ENCODE results near the gene EIF4EBP3. TPM values are rescaled to one million over a fixed set of nuclear protein-coding genes. Genes with fewer than 3 reads are reported as not detected.
A peak's percentile ranks its signal among the peaks of the same experiment; 100 is the strongest.

Gene EIF4EBP3
- total RNA-seq, 1 donor from 2014 or later: 1.2 TPM

DNA sequence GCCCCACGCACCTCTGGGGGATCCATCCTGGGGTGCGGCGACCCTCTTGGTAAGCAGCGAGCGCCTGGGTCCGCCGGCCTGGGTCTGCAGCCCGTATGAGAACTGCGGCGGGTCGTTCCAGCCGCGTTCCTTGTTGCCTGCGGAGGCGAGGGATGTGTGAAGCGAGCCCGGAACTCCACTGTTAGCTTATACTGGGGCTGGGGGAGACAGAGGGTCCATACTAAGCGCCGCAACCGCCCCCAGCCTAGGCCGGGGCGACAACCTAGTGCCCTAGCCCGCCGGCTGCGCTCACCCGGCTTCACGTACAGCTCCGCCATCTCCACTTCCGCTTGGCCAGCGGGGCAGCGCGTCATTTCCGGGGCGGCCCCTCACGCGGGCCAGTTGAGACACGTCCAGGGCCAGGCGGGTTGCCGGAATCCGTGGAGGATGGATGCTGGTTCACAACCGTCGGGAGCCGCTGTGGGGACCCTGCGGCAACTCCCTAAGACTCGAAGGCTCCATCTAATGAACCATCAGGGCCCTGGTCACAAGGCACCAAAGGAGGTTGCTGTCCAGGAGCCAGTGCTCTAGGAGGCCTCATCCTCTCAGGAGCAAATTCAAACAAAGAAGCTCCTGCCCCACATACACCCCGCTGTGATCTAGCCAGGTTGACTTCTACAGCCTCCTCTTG is 9.8 kb downstream of the EIF4EBP3 start, which contains the start of gene SRA1:
TSS of gene SRA1 (minus strand) at position 338 of the 670 bp plus-strand sequence. CDS start at position 317, 21 bp downstream.
- DNase-seq (ENCODE audit: low read depth in 2 of 2): peak; percentile 91

DNA sequence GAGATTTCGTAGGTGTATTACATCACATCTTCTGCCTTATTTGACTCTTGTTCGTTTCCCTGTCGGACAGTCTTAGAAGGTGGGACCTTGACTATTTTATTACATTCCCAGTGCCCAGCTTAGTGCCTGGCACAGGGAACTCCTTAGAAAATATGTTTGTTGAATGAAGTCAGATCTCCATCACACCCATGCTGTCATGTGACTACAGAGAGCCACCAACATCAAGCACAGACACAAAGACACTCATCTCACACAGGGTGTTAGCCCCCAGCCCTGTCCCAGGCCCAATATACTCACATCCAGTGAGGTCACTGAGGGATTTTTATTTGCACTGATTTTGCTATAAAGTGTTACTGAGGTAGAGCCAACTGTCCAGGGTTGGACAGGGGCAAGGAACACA is 10.5 kb downstream of the EIF4EBP3 start:
- DNase-seq (ENCODE audit: low read depth in 2 of 2): no peak

DNA sequence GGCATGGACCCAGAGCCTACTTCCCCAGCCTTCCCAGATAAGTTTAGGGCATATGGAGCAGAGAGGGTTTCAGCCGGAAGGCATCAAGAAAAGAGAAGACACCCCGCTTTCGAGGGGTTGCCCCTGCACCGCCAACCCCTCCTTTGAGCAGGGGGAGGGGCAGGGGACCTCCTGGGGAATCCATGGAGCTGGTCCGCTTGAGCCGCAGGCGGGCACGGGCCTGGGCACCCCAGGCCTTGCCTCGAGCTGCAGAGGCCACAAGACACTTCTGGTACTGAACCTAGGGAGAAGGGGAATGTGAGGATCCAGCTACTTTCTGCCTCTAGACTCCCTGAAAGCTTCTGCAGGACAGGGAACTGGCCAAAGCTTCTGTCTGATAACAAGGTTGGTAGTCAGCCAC is 11.1 kb downstream of the EIF4EBP3 start:
- DNase-seq (ENCODE audit: low read depth in 2 of 2): no peak

DNA sequence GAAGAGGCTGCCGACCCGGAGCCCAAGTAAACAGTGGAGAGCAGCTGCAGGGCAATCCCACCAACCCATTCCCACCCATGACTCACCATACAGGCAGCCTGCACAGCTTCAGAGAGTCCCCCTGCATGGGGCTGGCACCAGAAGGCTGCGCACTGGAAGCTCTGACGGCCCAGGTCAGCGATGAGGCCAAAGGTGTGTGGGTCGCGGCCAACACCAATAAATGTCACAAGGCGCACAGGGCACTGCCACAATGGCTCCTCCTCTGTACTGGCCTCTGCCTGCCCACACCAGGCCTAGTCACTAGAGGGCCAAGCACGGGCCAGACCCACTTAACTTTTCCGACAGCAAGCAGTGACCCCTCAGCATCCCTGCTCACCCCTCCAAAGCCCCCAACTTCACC is 12.8 kb downstream of the EIF4EBP3 start:
- no peak for DNase-seq (ENCODE audit: low read depth in 2 of 2)

- DNase-seq (ENCODE audit: low read depth in 2 of 2): no peak
These were observed 14.5 kb downstream of the EIF4EBP3 start for GRCh38 chr5:140561753-140562523.

GRCh38 chr5:140563596-140563995 is 16.1 kb downstream of the EIF4EBP3 start:
- DNase-seq (ENCODE audit: low read depth in 2 of 2): no peak

DNA sequence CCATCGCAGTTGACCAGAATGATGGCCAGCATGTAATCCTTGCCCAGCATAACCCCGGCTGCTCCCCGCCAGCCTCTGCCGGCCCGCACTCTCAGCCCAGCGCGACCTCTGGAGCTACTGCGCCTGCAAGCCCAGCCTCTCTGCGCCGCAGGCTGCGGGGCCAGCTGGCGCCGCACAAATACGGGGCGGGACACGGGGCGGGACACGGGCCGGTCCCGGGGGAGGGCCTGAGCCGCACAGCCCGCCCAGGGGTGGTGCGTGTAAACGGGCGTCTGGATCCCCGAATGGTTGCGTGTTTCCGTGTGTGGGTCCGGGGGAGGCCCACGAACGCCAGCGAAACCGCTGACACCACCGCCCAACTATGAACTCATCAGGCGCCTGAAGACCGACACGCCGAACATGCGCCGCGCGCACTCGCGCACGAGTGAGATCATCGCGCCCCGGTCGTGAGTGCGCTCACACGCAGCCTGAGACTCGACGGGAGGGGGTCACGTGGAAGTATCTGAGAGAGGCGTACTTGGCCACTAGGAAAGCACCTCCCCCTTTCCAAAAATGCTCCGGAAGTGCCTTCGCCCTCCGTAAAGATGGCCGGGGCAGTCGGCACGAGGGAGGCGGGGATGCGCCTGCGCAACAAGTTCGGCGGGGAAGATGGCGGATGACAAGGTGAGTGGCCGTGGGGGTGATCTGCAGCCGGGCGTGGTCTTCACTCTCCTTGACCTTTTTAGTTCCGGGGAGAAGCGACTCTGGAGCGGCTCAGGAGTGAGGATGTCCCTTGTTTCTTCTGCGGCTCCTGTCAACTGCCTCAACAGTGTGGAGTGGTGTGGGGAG is 16.9 kb downstream of the EIF4EBP3 start, which contains the start of the genes APBB3 and SLC35A4:
TSS of gene APBB3 (minus strand) at position 403 of the 828 bp plus-strand sequence. CDS start at position 50, 353 bp downstream.
TSS of gene SLC35A4 (plus strand) at position 633 of the 828 bp plus-strand sequence. CDS start 2,342 bp downstream, outside the sequence.
- peak; percentile 99 for DNase-seq (ENCODE audit: low read depth in 2 of 2)

DNA sequence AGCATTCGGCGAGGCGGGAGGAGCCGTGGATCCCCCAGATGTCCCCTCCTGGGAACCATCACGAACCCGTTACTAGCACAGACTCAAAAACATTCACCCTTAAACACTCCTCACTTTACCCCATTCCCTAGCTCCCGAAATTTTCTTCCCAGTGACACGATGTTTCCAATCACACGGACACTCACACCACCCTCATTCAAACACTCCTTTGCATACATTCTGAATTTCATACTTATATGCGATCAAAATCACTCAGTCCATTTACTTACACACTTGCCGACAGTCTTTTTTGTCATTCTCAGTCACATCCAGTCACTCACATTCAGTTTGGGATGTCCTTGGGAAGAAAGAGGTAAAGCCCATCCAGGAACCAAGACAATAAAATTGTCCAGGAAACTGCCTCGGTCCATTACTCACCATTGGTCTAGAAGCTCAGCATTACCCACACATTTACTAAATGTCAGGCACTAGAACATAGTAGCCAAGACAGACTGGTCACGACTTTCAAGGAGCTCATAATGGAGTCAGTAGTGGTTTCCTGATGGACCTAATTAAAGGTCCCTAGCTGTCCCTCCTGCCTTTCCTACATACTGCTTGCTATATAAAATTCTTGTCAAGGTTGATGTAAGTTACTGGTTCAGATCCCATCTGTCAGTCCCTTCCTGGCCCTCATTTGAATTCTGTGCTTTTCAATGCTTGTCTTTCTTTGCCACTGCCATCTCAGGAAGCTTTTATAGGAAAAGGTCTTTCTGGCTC is 17.7 kb downstream of the EIF4EBP3 start:
- DNase-seq (ENCODE audit: low read depth in 2 of 2): peak; percentile 37 to 61

DNA sequence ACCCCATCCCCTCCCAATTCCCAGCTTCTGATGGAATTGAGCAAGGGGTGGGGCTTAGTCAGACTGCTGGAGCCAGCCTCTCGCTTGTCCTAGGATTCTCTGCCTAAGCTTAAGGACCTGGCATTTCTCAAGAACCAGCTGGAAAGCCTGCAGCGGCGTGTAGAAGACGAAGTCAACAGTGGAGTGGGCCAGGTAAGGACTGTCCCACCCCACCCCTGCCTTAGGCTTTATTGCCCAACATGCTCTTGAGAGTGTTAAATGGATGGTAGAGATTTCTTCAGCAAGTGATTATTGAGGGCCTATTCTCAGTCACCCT is 18.3 kb downstream of the EIF4EBP3 start:
- no peak for DNase-seq (ENCODE audit: low read depth in 2 of 2)

DNA sequence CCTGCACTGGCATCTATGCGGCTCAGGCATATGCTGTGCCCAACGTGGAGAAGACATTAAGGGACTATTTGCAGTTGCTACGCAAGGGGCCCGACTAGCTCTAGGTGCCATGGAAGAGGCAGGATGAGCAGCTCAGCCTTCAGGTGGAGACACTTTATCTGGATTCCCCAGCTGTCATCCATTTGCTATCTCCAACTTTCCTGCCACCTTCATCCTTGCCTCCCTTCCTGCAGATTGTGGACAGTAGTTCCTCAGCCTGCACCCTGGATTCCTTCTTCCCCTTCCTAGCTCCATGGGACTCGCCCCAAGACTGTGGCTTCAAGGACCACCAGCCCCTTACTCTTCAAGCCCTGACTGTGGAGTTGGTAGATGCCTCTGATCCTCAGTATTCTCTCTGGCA is 19.2 kb downstream of the EIF4EBP3 start:
- DNase-seq (ENCODE audit: low read depth in 2 of 2): no peak

DNA sequence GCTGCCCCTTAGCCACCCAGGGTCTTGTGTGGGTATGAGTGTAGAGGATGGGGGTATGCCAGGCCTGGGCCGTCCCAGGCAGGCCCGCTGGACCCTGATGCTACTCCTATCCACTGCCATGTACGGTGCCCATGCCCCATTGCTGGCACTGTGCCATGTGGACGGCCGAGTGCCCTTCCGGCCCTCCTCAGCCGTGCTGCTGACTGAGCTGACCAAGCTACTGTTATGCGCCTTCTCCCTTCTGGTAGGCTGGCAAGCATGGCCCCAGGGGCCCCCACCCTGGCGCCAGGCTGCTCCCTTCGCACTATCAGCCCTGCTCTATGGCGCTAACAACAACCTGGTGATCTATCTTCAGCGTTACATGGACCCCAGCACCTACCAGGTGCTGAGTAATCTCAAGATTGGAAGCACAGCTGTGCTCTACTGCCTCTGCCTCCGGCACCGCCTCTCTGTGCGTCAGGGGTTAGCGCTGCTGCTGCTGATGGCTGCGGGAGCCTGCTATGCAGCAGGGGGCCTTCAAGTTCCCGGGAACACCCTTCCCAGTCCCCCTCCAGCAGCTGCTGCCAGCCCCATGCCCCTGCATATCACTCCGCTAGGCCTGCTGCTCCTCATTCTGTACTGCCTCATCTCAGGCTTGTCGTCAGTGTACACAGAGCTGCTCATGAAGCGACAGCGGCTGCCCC is 19.8 kb downstream of the EIF4EBP3 start:
- no peak for DNase-seq (ENCODE audit: low read depth in 2 of 2)

GRCh38 chr5:140567871-140568270 is 20.4 kb downstream of the EIF4EBP3 start:
- no peak for DNase-seq (ENCODE audit: low read depth in 2 of 2)

DNA sequence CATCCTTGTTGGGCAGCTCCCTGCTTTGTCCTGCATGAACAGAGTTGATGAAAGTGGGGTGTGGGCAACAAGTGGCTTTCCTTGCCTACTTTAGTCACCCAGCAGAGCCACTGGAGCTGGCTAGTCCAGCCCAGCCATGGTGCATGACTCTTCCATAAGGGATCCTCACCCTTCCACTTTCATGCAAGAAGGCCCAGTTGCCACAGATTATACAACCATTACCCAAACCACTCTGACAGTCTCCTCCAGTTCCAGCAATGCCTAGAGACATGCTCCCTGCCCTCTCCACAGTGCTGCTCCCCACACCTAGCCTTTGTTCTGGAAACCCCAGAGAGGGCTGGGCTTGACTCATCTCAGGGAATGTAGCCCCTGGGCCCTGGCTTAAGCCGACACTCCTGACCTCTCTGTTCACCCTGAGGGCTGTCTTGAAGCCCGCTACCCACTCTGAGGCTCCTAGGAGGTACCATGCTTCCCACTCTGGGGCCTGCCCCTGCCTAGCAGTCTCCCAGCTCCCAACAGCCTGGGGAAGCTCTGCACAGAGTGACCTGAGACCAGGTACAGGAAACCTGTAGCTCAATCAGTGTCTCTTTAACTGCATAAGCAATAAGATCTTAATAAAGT is 21.1 kb downstream of the EIF4EBP3 start:
- no peak for DNase-seq (ENCODE audit: low read depth in 2 of 2)

GRCh38 chr5:140569197-140569596 is 21.7 kb downstream of the EIF4EBP3 start:
- peak in 1 of 2 donors; percentile 63 for DNase-seq (ENCODE audit: low read depth in 2 of 2)

DNA sequence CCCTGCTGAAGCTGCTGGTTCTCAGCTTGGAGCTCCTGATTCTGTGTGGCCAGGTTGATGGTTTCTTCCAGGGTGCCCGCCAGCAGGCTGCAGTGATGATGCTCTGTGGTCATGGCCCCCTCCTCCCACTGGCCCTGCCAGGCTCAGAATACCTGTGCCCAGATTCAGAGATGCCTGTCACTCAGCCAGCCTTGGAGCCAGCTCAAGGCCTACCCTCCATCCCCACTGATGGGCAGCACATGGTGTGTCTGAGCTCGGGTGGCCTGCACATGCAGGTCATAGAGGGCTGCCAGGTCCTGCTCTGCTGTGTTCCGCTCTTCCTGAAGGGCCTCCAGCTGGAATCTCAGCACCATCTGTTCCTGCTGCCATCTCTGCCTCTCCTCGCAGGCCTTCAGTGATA is 22.6 kb downstream of the EIF4EBP3 start:
- DNase-seq (ENCODE audit: low read depth in 2 of 2): no peak

DNA sequence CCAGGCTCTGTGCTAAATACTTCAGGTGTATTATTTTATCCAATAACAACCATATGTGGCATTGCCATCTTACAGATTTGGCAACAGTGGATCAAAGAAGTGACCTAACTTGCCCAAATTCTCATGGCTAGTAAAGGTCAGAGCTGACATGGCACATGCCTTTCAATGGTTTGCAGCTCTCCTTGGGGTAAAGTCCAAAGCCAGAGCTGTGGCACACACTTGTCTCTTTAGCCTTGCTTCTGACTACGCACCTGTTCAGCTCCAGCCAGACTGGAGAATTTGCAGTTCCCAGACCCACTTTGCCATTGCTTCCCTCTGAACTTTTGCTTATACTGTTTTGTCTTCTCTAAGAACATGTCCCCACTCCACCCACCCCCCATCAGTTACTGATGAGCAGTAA is 23.0 kb downstream of the EIF4EBP3 start:
- no peak for DNase-seq (ENCODE audit: low read depth in 2 of 2)

- no peak for DNase-seq (ENCODE audit: low read depth in 2 of 2)
These were observed 23.6 kb downstream of the EIF4EBP3 start for GRCh38 chr5:140571105-140571504.

GRCh38 chr5:140573683-140574082 is 26.2 kb downstream of the EIF4EBP3 start:
- no peak for DNase-seq (ENCODE audit: low read depth in 2 of 2)

DNA sequence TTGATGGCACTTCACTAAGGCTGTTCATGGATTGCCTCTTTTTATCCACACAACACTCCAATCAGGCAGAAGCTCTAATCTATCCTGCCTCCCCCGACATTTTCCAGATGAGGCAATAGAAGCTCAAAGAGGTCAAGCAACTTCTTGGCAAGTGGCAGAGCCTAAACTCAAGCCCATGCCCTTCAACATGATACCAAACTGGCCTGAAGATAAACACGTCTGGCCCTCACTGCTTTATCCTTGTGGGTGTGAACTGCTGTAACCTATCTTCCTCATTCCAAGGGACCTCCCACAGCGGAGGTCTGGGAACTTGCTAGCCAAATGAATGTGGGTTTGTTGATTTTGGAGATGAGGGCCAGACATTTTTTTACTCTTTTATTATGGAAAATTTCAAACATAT is 26.7 kb downstream of the EIF4EBP3 start:
- DNase-seq (ENCODE audit: low read depth in 2 of 2): peak in 1 of 2 donors; percentile 89

DNA sequence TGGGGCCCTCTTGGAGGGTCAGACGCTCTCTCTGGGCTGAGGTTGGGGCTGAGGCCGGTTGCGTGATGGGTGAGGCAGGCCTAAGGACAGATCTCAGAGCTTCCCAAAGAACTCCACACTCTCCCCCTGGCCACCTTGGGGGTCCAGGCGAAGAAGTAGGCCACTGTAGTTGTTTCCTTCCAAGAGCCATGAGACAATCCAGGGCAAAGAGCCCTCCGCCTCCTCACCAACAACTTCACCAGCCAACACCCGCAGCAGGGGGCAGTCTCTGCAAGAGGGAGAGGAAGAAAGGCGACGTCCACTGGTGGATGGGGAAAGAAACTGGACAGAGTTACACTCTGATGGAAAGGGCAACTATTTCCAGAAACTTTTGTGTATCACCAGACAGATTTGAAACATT is 27.8 kb downstream of the EIF4EBP3 start:
- peak; percentile 65 to 74 for DNase-seq (ENCODE audit: low read depth in 2 of 2)
